NCI-H82 treated with DMSO at 0.1 percent for 48 hours (cell line): ENCODE results near the gene NR0B2.
"Not testable (repeated sequence)": the region's sequence is repeated elsewhere in the genome, so short reads cannot be mapped to it uniquely, and the experiment has no call there.

ENCODE experiments used
- DNase-seq: peaks from one replicate; lab custom pipeline; 2025; ENCODE audit not compliant: unreplicated experiment; lab: John Stamatoyannopoulos, UW

The NR0B2 gene, protein sequence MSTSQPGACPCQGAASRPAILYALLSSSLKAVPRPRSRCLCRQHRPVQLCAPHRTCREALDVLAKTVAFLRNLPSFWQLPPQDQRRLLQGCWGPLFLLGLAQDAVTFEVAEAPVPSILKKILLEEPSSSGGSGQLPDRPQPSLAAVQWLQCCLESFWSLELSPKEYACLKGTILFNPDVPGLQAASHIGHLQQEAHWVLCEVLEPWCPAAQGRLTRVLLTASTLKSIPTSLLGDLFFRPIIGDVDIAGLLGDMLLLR

DNA sequence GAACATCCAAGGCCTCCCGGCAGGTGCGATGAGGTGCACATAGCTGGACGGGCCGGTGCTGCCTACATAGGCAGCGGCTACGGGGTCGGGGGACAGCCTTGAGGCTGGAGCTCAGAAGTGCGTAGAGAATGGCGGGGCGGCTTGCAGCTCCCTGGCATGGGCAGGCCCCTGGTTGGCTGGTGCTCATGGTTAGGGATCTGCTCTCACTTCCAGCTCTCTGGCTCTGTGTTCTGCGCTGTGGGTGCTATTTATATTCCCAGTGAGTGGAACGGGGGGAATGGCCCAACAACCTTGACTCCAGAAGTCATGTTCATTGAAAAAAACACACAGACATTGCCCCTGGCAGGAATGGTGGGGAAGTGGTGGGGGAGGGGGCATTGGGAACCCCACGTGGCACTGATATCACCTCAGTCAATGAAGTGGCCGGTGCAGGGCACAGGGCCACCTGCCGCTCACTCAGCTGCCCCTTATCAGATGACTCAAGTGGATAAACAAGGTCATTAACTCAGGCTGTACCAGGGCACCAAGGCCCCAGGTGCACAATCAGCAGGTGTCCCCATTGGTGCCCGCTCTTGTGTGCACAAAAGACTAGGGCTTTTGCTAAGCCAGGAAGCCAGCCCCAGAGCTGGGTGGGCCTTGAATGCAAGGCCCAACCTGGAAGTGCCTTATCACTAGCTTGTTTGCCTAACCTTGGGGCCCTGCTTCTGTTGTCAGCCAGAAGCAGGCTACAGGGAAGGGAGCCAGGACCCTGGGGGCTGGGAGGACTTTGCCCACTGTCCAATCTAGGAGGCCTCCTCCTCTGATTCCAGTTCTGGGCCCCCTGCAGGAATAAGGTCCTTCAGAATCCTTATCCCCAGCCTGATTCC, at the start of gene NR0B2:
Gene NR0B2 (minus strand): TSS at position 222 of the 866 bp plus-strand sequence. CDS start 35 bp downstream, at position 187.
- DNase-seq: no peak

DNA sequence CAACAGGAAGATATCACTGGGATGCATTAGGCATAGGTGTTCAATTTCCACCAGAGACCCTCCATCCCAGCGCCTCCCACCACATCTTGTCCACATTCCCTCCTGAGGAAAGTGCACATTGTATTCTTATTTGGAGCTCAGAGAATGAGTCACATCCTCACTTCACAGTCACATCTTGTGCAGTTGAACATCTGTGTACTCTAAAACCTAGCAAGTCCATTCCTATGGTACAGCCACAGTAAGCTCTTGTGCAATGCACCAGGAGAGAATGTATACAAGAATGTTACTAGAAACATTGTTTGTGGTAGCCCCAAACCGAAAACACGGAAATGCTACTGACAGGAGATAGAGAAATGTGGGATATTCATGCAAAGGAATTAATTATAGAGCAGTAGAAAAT, 48.1 kb upstream of the NR0B2 start:
- DNase-seq: no peak

DNA sequence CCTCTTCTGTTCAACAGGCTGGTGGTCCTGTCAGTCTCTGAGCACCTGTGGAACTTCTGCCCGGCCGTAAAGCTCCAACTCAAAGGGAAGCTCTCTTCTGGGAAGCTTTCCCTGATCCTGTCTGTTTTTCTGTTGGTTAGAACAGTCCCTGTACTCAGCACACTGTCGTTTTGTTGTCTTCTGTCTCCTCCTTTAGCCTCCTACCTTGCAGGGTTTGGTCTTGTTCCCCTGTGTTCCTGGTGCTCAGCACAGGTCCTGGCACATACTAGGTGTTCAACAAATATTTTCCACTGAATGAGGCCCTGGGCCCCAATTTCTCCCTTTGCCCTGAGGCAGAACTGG, 46.8 kb upstream of the NR0B2 start:
- DNase-seq: no peak

DNA sequence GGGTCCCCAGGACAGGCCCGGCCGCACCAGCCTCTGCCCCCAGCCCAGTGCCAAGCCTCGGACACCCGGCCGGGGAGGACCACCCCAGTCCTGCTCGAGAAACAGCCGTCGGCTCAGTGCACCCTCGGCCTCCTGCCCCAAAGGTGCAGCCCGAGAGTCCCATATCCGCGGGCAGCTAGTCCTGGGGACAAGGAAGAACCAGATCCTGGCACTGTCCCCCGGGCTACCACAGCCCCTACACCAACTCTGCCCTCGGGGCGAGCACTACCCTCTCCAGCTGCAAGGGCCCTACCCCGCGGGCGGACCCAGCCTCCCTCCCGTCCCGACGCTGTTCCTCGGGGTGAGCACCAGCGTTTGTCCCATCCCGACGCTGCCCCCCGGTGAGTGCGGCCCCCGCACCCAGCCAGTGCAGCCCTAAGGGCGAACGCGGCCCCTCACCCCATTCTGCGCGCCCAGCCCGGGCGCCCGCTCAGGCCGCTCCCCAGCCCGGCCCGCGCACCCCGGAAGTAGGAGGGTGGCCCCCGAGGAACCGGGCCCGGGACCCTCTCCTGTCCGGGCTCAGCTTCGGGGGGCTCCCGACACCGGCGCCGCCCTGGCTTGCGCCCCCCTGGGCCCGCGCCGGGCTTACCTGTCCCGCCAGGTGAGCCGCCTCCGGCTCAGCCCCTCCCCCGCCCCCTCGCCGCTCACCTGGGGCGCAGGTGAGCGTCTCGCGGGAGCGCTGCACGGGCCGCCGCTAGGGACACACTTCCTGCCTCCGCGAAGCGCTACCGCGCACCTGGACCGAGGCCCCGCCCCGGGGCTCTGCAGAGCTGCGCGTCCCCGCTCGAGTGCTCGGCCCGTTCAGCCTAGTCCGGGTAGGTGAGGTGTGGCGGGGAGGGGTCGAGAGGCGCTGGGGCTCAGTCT, 46.2 kb upstream of the NR0B2 start, which contains the start of gene KDF1:
Gene KDF1 (minus strand): TSS at position 747 of the 903 bp plus-strand sequence. CDS start 8,088 bp downstream, outside the sequence.
- no peak for DNase-seq

DNA sequence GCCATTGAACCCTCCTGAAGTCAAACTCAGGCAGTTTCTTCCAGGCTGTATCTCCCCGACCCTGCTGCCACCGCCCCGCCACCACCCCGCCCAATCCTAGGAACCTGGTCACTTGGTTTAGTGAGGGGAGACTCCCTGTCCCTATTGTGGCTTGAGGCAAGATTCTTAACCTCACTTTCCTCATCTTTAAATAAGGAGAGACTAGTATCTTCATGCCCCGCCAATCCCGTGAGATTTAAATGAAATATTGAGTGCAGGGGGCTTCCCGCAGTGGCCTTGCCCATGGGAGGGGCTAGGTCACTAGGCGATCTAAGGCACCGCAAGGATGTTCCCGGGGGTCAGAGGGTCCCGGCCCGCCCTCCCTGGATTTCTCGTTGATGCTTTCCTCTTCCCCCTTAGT, 45.5 kb upstream of the NR0B2 start:
- no peak for DNase-seq

DNA sequence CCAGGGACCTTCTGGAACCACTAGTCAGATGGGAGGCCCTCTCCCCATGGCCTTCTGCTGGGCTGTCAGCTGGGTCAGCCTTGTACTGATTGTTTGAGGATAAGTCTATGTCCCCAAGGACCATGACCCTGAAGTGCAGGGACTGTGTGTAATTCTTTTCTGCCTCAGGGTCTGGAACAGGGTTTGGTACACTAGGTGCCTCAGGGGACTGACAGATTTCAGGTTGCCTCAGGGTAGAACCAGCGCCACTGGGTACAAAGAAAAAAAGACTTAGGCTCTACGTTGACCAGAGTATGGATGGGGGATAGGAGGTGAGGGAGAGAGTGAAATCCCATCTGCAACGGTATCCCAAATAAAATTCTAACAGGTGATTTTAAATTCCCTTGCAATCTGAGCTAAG, 43.5 kb upstream of the NR0B2 start:
- DNase-seq: no peak

DNA sequence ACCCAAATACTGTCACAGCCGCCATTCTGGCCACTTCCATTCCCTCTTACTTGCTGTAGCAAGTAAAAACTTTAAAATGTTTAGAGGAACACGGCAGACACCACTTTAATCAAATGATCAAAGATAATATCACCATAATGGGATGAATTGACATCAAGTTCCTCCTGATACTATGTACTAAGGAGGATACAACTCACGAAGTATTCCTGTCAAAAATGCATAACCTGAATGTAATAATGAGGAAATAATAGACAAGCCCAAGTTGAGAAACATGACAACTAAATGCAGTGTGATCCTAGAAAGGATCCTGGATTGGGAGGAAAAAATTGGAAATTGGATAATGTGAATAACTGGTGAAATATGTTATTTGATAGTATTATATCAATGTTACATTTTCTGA, 42.5 kb upstream of the NR0B2 start:
- no peak for DNase-seq

DNA sequence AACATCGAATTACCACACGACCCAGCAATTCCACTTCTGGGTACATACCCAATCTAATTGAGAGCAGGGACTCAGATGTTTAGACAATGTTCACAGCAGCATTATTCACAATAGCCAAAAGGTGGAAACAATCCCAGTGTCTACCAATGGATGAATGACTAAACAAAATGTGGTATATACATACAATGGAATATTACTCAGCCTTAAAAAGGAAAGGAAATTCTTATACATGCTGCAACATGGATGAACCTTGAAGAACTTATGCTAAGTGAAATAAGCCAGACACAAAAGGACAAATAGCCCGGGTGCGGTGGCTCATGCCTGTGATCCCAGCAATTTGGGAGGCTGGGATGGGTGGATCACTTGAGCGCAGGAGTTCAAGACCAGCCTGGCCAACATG, 39.6 kb upstream of the NR0B2 start:
- DNase-seq: no peak

DNA sequence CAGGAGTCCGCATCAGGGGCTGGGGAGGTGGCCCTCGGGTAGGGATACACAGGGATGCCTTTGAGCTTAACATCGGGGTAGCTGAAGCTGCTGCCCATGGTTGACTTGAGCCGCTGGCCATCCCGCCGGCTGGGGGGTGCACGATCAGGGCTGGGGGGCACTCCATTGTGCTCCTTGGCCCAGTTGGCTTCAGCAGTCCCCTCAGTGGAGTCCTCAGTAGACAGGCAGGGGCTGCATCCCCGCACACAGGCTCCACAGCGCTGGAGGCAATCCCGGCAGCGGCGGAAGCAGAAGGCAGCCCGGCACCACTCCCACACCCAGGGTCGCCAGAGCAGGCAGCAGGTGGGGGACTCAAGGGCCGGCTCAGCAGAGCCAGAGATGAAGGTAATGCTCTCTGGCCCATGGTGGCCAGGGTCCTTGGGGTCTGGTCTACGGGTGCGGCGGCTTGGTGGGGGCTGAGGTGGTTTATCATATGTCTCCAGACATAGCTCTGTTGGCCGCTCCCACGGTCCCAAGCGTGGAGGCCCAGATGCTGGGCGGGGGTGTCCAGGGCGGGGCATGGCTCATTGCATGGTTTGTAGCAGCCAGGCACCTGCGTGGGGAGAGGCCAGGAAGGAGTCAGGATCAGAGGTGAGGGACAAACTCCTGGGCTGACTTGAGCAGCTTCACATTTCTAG, 38.2 kb upstream of the NR0B2 start:
- no peak for DNase-seq

DNA sequence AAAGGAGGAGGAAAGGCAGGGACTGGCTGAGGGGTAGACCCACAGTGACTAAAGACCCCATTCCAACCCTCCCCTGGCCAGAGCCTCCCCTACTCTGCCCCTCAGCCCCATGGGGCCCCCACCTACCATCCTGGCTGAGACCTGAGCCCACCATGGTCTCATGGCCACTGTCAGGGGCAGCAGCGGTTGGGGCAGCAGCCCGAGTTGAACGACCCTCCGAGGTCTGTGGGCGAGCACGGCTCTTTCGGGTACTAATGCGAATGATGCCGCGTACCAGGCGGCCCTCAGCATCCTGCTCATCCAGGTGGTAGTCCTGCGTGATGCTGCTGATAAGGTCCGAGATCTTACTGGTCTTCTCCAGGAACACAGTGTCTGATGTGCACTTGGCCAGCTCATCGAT, 37.4 kb upstream of the NR0B2 start:
- DNase-seq: no peak

DNA sequence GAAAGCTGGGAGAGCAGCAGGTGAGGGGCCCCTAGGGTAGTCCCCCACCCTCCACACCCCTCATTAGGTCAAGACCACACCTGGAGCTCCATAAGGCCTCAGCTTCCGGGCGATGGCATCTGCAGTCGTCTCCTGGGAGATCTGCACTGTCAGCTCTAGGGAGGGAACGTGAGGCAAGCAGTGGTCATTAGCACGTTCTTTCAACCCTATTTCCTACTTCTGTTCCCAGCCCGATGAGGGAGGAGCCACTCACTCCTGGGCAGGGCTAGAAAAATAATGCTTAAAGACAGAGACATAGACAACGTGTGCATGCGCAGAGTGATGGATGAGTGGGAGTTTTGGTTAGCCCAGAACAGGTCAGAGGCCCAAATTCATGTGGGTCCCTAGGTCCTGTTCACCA, 36.8 kb upstream of the NR0B2 start:
- no peak for DNase-seq

DNA sequence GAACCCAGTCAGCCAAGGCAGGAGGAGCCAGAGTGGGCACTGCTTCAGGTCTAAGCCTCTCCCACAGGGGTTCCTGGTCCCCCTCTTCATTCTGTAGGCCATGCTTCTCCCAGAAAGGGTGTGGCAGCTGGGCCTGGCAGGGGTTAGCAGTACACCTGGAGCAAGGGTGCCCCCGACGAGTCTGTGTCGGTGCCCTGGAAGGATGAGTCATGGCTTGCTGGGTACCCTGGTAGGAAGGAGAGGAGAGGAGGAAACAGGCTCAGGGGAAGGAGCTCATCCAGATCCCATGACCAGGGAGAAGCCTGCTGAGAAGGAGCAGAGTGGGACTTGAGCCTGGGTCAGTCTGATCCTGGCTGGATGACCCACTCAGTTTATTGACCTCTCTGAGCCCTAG, 36.1 kb upstream of the NR0B2 start:
- no peak for DNase-seq

DNA sequence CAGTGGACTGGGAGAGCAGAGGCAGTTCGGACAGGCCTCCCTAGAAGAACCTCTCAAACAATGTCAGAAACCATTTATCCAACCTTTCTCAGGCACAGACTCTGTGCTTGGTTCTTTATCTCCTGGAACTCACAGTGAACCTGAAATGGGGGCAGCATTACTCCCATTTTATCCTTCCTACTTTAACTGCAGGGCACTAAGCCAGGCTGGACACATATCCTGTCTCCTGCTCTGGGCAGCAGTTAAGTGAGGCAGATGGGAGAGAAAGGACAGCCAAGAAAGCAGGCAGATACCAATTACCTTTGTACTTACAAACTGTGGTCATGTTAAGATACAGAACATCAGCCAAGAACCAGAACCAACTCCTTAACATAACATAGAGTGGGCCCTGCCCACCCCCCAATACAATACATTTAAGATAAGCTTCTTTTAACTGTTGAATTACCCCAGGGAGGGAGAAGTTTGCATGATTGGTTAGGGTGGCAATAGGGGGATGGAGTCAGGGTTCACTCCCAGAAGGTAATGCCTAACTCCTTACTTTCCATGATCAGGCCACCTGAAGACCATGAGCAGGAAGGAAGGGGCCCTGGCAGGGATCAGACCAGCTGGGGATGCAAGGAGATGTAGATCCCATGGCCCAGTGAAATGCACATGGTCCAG, 35.6 kb upstream of the NR0B2 start:
- no peak for DNase-seq

DNA sequence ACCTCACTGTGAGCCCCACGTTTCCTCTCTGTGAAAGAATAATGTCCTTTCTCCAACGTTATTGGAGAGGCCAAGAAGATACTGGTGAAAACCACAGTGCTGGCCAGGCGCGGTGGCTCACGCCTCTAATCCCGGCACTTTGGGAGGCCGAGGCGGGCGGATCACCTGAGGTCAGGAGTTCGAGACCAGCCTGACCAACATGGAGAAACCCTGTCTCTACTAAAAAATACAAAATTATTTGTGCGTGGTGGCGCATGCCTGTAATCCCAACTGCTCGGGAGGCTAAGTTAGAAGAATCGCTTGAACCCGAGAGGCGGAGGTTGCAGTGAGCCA, 34.9 kb upstream of the NR0B2 start:
- not testable (repeated sequence) for DNase-seq

DNA sequence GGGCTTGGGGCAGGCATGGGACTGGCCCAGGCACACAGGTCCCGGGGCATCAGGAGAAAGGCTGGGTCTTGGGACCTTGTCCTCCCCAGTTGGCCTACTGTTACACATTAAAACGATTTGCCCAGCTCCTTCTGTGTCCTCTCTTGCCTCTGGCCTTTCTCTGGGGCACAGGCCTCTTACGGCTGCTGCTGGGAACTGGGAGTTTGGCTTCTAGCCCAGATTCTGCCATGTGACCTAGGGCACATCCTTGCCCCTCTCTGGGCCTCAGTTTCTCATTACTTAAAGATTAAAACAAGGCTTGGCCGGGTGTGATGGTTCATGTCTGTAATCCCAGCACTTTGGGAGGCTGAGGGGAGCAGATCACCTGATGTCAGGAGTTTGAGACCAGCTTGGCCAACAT, 32.5 kb upstream of the NR0B2 start:
- no peak for DNase-seq

DNA sequence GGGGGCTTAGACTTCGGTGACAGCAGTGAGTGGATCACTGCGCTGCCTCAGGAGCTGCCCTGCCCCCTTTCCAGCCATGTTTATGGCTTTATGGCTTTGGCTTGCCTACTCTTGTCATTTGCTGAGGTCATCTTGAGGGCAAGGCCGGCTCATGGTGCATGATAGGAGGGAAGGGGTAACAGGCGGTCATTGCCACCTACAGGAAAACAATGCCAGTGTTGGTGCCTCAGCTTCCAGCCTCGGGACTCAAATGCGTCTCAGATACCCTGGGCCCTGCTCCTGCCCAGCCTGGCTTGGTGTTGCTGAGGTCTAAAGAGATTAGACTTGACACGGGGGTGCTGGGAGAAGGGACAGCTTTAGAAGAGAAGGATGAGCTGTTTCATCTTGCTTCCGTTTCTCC, 32.0 kb upstream of the NR0B2 start:
- no peak for DNase-seq

DNA sequence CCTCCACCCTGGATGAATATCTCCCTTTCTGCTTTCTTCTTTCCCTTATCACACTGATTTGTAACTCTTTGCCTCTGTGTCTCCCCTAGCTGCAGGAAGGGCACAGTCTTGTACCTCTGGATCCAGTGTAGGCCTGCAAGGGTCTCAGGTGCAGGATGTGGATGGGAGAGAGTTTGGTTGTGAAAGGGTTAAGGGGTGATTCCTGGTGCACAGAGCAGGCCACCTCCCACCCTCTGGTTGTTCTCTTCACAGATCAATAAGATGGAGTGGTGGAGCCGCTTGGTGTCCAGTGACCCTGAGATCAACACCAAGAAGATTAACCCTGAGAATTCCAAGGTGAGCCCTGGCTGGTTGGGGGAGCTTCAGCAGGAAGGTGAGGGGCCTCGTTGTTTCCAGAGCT, 31.4 kb upstream of the NR0B2 start:
- DNase-seq: no peak

DNA sequence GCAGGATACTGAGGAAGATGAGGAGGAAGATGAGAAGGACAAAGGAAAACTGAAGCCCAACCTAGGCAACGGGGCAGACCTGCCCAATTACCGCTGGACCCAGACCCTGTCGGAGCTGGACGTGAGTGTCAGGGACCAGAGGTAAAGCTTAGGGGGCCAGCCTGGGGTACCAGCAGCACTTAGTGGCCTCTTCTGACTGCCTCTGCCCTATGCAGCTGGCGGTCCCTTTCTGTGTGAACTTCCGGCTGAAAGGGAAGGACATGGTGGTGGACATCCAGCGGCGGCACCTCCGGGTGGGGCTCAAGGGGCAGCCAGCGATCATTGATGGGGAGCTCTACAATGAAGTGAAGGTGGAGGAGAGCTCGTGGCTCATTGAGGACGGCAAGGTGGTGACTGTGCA, 28.9 kb upstream of the NR0B2 start:
- no peak for DNase-seq

DNA sequence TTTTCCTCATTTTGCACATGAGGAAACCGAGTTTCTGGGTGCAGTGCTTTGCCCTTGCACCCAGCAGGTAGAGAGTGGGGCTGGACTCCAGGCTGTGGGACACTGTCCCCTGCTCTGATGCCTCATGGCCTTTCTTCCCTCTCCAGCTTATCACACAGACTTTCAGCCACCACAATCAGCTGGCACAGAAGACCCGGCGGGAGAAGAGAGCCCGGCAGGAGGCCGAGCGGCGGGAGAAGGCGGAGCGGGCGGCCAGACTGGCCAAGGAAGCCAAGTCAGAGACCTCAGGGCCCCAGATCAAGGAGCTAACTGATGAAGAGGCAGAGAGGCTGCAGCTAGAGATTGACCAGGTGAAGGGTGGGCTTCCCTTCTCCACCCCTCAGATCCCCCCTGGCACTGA, 27.5 kb upstream of the NR0B2 start:
- no peak for DNase-seq

DNA sequence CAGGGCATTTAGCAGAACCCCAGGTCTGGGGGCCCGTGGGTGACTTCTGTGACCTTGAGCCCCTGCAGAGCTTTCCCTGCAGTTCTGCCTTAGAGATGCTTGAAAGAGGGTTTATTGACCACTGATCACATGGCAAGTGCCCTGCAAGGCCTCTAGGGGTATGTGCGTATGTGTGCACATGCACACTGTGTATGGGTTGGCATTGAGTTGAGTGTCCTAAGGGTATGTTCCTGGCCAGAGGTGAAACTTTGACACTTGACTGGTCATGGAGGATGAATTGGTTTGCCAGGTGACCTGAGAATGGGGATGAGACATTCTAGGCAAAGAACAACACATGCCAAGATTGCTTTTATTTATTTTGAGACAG, 24.9 kb upstream of the NR0B2 start:
- no peak for DNase-seq
